HepG2 (cell line): ENCODE results near the gene PGLYRP4. TPM values are rescaled to one million over a fixed set of nuclear protein-coding genes. Genes with fewer than 3 reads are reported as not detected.

Experiments used
- ATAC-seq: fragments of 200-7000 bp; cut with Tn5 transposase; 3 replicates; pipeline ENCODE4 v1.9.1; 2020; ENCODE audit warnings: mild to moderate bottlenecking, moderate library complexity
- BruUV-seq: library from RNA; stranded (reverse); fragments of 400-500 nt; replicated peaks from 2 replicates; lab custom pipeline; 2021; lab: Mats Ljungman, UMichigan
- CTCF ChIA-PET: fragments of 300-600 bp; formaldehyde crosslinking; extraction: SDS; loops from one replicate; lab custom pipeline; 2021; ENCODE audit warnings: low total read pairs, inconsistent platforms, low intra/inter-chr PET ratio; lab: Yijun Ruan, JAX
- POLR2A ChIA-PET: fragments of 350-600 bp; sonication (Branson Sonifier 250); formaldehyde crosslinking; loops from one replicate; lab custom pipeline; 2020; ENCODE audit warnings: antibody characterized with exemption, inconsistent platforms; lab: Yijun Ruan, JAX
- DNase-seq: peaks from one replicate; pipeline ENCODE4 v3.0.0-alpha.2; 2015; ENCODE audit warnings: low spot score
- FAIRE-seq: peaks from 3 replicates; lab custom pipeline; 2011; peaks lifted over from hg19 to GRCh38; lab: Jason Lieb, UNC
- H2AFZ ChIP-seq: one replicate; pipeline ENCODE4 v1.6.1; 2011; ENCODE audit warnings: low read length, inconsistent platforms
- H3K27ac ChIP-seq: fragments of 300-600 bp; 3 replicates; pipeline ENCODE4 v1.8.0; 2011; ENCODE audit warnings: mixed run types, mild to moderate bottlenecking, mixed read lengths, low read length, inconsistent platforms; ENCODE audit not compliant: insufficient read depth; ENCODE audit errors: extremely low read length
- H3K27me3 ChIP-seq, 2 experiments: fragments of 200-600 bp in 1 of 2; 2 replicates in 1 of 2; 3 replicates in 1 of 2; pipeline versions ENCODE4 v1.6.0 to v1.8.0; 2011; ENCODE audit warnings: low read length in 2 of 2, mild to moderate bottlenecking in 2 of 2, moderate library complexity in 2 of 2, inconsistent platforms in 1 of 2; ENCODE audit not compliant: insufficient read depth in 2 of 2, control insufficient read depth in 1 of 2
- H3K36me3 ChIP-seq, 2 experiments: fragments of 200-600 bp in 1 of 2; replicated peaks in 1 of 2; 2 replicates in 1 of 2; 3 replicates in 1 of 2; pipeline versions ENCODE4 v1.5.1 to v1.8.0; 2011; ENCODE audit warnings: low read length in 2 of 2, inconsistent platforms in 1 of 2; ENCODE audit not compliant: insufficient read depth in 2 of 2, control insufficient read depth in 1 of 2
- H3K4me1 ChIP-seq: 2 replicates; pipeline ENCODE4 v1.5.1; 2012; ENCODE audit warnings: low read length, inconsistent platforms; ENCODE audit not compliant: insufficient read depth
- H3K4me2 ChIP-seq: 2 replicates; pipeline ENCODE4 v1.6.0; 2011; ENCODE audit warnings: low read depth, low read length, inconsistent platforms
- H3K4me3 ChIP-seq, 3 experiments: fragments of 200-600 bp in 1 of 3; sonication (generic), shearing (Covaris generic) in 1 of 3; replicated peaks in 1 of 3; 2 replicates each; pipeline ENCODE4 v1.5.1; 2011 to 2016; ENCODE audit warnings: low read length in 3 of 3, inconsistent platforms in 2 of 3, low read depth in 2 of 3, mild to moderate bottlenecking in 2 of 3, control low read depth in 1 of 3, mixed read lengths in 1 of 3; ENCODE audit not compliant: insufficient read depth in 1 of 3
- H3K79me2 ChIP-seq: one replicate; pipeline ENCODE4 v1.6.1; 2011; ENCODE audit warnings: low read length, inconsistent platforms; ENCODE audit not compliant: insufficient read depth
- H3K9ac ChIP-seq: 2 replicates; pipeline ENCODE4 v1.6.0; 2011; ENCODE audit warnings: mild to moderate bottlenecking, low read depth, low read length, inconsistent platforms; ENCODE audit not compliant: insufficient read depth
- H3K9me3 ChIP-seq: 2 replicates; pipeline ENCODE4 v1.5.1; 2012; ENCODE audit warnings: mild to moderate bottlenecking, low read length
- H4K20me1 ChIP-seq: 2 replicates; pipeline ENCODE4 v1.6.0; 2011; ENCODE audit warnings: inconsistent platforms, mild to moderate bottlenecking, low read length, moderate library complexity; ENCODE audit not compliant: insufficient read depth
- BCL3 ChIP-seq: sonication (generic); formaldehyde crosslinking; IDR thresholded peaks from 2 replicates; pipeline ENCODE4 v1.5.1; 2020; ENCODE audit warnings: mild to moderate bottlenecking, missing genetic modification reagents, moderate library complexity
- BORCS8-MEF2B ChIP-seq: sonication (generic); formaldehyde crosslinking; IDR thresholded peaks from 2 replicates; pipeline ENCODE4 v1.8.0; 2022; ENCODE audit warnings: mild to moderate bottlenecking, missing genetic modification reagents
- CREB3 ChIP-seq: sonication (generic); formaldehyde crosslinking; IDR thresholded peaks from 2 replicates; pipeline ENCODE4 v1.5.0; 2020; ENCODE audit warnings: missing genetic modification reagents
- IKZF1 ChIP-seq: fragments of 450-650 bp; IDR thresholded peaks from 2 replicates; pipeline ENCODE4 v1.7.1; 2016
- MTA1 ChIP-seq: sonication (generic); formaldehyde crosslinking; IDR thresholded peaks from 2 replicates; pipeline ENCODE4 v1.4.0; 2020; ENCODE audit warnings: missing genetic modification reagents, mild to moderate bottlenecking, borderline replicate concordance
- PAX8 ChIP-seq: sonication (generic); formaldehyde crosslinking; IDR thresholded peaks from 2 replicates; pipeline ENCODE4 v1.8.0; 2022; ENCODE audit warnings: mild to moderate bottlenecking, missing genetic modification reagents, borderline replicate concordance
- RAD51 ChIP-seq: fragments of 450-650 bp; IDR thresholded peaks from 2 replicates; pipeline ENCODE4 v1.6.1; 2016; ENCODE audit warnings: borderline replicate concordance
- RFXAP ChIP-seq: sonication (generic); formaldehyde crosslinking; IDR thresholded peaks from 2 replicates; pipeline ENCODE4 v1.4.0; 2020; ENCODE audit warnings: missing genetic modification reagents, borderline replicate concordance
- ZNF335 ChIP-seq: sonication (generic); formaldehyde crosslinking; IDR thresholded peaks from 2 replicates; pipeline ENCODE4 v1.4.0; 2020; ENCODE audit warnings: missing genetic modification reagents
- ZNF34 ChIP-seq: sonication (generic); formaldehyde crosslinking; IDR thresholded peaks from 2 replicates; pipeline ENCODE4 v1.4.0; 2020; ENCODE audit warnings: mild to moderate bottlenecking, missing genetic modification reagents, borderline replicate concordance
- ZNF496 ChIP-seq: sonication (generic); formaldehyde crosslinking; IDR thresholded peaks from 2 replicates; pipeline ENCODE4 v1.8.1; 2023; ENCODE audit warnings: mild to moderate bottlenecking, moderate library complexity, missing genetic modification reagents; ENCODE audit not compliant: insufficient replicate concordance
- ZNF546 ChIP-seq: sonication (generic); formaldehyde crosslinking; conservative IDR thresholded peaks from 2 replicates; pipeline ENCODE4 v1.8.1; 2023; ENCODE audit warnings: mild to moderate bottlenecking, missing genetic modification reagents
- ZNF547 ChIP-seq: sonication (generic); formaldehyde crosslinking; IDR thresholded peaks from 2 replicates; pipeline ENCODE4 v1.5.1; 2020; ENCODE audit warnings: mild to moderate bottlenecking, missing genetic modification reagents
- ZNF737 ChIP-seq: sonication (generic); formaldehyde crosslinking; IDR thresholded peaks from 2 replicates; pipeline ENCODE4 v1.5.0; 2020; ENCODE audit warnings: missing genetic modification reagents, mild to moderate bottlenecking, borderline replicate concordance
- ZNF766 ChIP-seq: sonication (generic); formaldehyde crosslinking; IDR thresholded peaks from 2 replicates; pipeline ENCODE4 v1.5.0; 2020; ENCODE audit warnings: missing genetic modification reagents, borderline replicate concordance
- WGBS: methylation state at CpG from one replicate; pipeline ENCODE4 v1.1.6; 2017; ENCODE audit warnings: low lambda C conversion rate; 5-methylcytosine and 5-hydroxymethylcytosine counted together
- in situ Hi-C: cut with HindIII; loops from 2 replicates; pipeline ENCODE4 v1.10.0; 2017; ENCODE audit warnings: low pct_unique_long_range_greater_than_20kb; ENCODE audit not compliant: extremely low pct_ligation_motif_present
- intact Hi-C: fragments of 100-400 bp; cut with micrococcal nuclease; formaldehyde crosslinking; loops from one replicate; pipeline ENCODE4 v1.10.0; 2022; ENCODE audit not compliant: unreplicated experiment
- polyA plus RNA-seq, 8 experiments: library from polyadenylated mRNA; depleted of rRNA in 3 of 8; stranded (reverse) in 7 of 8; unstranded in 1 of 8; fragments of >200 nt; fragmentation: Illumina TruSeq in 4 of 8; extraction: Trizol in 4 of 8; gene quantifications; 2 replicates each; pipeline versions ENCODE4 v1.2.1 to v1.2.3, GENCODE V29; 2011 to 2016; ENCODE audit warnings: low read depth in 4 of 8, missing spikeins in 1 of 8, mixed read lengths in 1 of 8; ENCODE audit not compliant: insufficient read depth in 1 of 8
- total RNA-seq, 5 experiments: library from RNA; depleted of rRNA; stranded (reverse); fragments of >200 nt; fragmentation: Illumina TruSeq; extraction: Trizol; gene quantifications; 2 replicates each; pipeline ENCODE4 v1.2.3, GENCODE V29; 2016; ENCODE audit warnings: low read depth in 1 of 5

PGLYRP4 gene
- total and polyA plus RNA-seq, 2 of the 13 experiments (the other 11 are each of a cell fraction or from before 2014, with no cell fraction given): not detected

- CTCF ChIA-PET: no interaction called here
These were observed 13.0 kb upstream of the PGLYRP4 start for GRCh38 chr1:153361480-153362109.

GRCh38 chr1:153360592-153361479 is 12.2 kb upstream of the PGLYRP4 start:
- DNase-seq (no peak), ATAC-seq (no peak), FAIRE-seq (no peak)
- Histone ChIP-seq H4K20me1 (no peaks in the 10 kb centered on the region), H3K27me3 (peaks cover 1 to 2% of the 10 kb centered on the region in 2 experiments; a peak in 1 of 5 replicates), H3K9ac (no peak overlapping the region), H2AFZ (no peak overlapping the region), H3K4me1 (0 out of 2 replicates have a peak, but pooled peaks cover 5% of the 10 kb centered on the region), H3K27ac (no peak overlapping the region), H3K9me3 (no peaks in the 10 kb centered on the region), H3K4me2 (no peak overlapping the region), H3K4me3 (no peak overlapping the region), H3K36me3 (no peaks in the 10 kb centered on the region), H3K79me2 (no peaks in the 10 kb centered on the region)
- TF ChIP-seq RFXAP (CRISPR knock-in tag) (no peak), ZNF496 (CRISPR knock-in tag) (no peak), PAX8 (no peak), RAD51 (no peak), BCL3 (CRISPR knock-in tag) (no peak), MTA1 (CRISPR knock-in tag) (no peak), BORCS8-MEF2B (CRISPR knock-in tag) (no peak), ZNF737 (CRISPR knock-in tag) (no peak), ZNF34 (CRISPR knock-in tag) (no peak), ZNF547 (CRISPR knock-in tag) (no peak), CREB3 (CRISPR knock-in tag) (no peak), ZNF766 (CRISPR knock-in tag) (no peak), ZNF335 (CRISPR knock-in tag) (no peak), ZNF546 (CRISPR knock-in tag) (no peak)
- CTCF ChIA-PET: no interaction called here
- in situ Hi-C loops: no loop called here
- POLR2A ChIA-PET: no interaction called here
- intact Hi-C loops: no loop called here
- no TSS peak for BruUV-seq
- WGBS: 9% methylated on average over 8 of the region's 11 CpGs

More at GRCh38 chr1:153361480-153362109, 13.0 kb upstream of the PGLYRP4 start:
- Histone ChIP-seq H3K79me2 (no peaks in the 10 kb centered on the region), H3K27ac (no peak overlapping the region), H4K20me1 (no peaks in the 10 kb centered on the region), H3K36me3 (no peaks in the 10 kb centered on the region), H3K27me3 (peaks cover 1 to 5% of the 10 kb centered on the region in 2 experiments; a peak in 1 of 5 replicates), H3K9ac (no peak overlapping the region), H3K9me3 (no peaks in the 10 kb centered on the region), H3K4me3 (no peak overlapping the region), H3K4me2 (no peak overlapping the region), H2AFZ (no peak overlapping the region), H3K4me1 (0 out of 2 replicates have a peak, but pooled peaks cover 5% of the 10 kb centered on the region)
- in situ Hi-C loops: no loop called here
- DNase-seq (no peak), ATAC-seq (no peak), FAIRE-seq (no peak)
- BruUV-seq: no TSS peak
- intact Hi-C loops: no loop called here
- TF ChIP-seq IKZF1: no peak
- POLR2A ChIA-PET: no interaction called here
- 0% methylated on average over 4 of the region's 4 CpGs for WGBS
